Activated naive CD4-positive, alpha-beta T cell treated with anti-CD3 and anti-CD28 coated beads, Interleukin-2, amount 10 ng/mL, durations not matched to agents 7 days and 5 days (primary cell): ENCODE measurements around the gene FOXB1.

Experiments
- CTCF ChIA-PET: fragments of 350-600 bp; sonication (Branson Sonifier 250); formaldehyde crosslinking; loops from one replicate; lab custom pipeline; 2021; ENCODE audit warnings: antibody characterized with exemption; lab: Charles Lee
- DNase-seq: peaks from one replicate; pipeline ENCODE4 v3.0.0-alpha.2; 2020
- H3K27ac Mint-ChIP-seq: one replicate; pipeline ENCODE4 v1.8.0; 2021; ENCODE audit warnings: mild to moderate bottlenecking, moderate library complexity, mixed read lengths
- H3K27me3 Mint-ChIP-seq: one replicate; pipeline ENCODE4 v1.8.0; 2021; ENCODE audit warnings: mild to moderate bottlenecking, mixed read lengths
- H3K36me3 Mint-ChIP-seq: one replicate; pipeline ENCODE4 v1.8.0; 2021; ENCODE audit warnings: mixed read lengths
- H3K4me1 Mint-ChIP-seq: one replicate; pipeline ENCODE4 v1.8.0; 2021; ENCODE audit warnings: mixed read lengths
- H3K4me3 Mint-ChIP-seq: one replicate; pipeline ENCODE4 v1.8.0; 2021; ENCODE audit warnings: mild to moderate bottlenecking, moderate library complexity, mixed read lengths
- H3K9me3 Mint-ChIP-seq: one replicate; pipeline ENCODE4 v1.8.0; 2021; ENCODE audit warnings: mixed read lengths

Gene FOXB1

DNA sequence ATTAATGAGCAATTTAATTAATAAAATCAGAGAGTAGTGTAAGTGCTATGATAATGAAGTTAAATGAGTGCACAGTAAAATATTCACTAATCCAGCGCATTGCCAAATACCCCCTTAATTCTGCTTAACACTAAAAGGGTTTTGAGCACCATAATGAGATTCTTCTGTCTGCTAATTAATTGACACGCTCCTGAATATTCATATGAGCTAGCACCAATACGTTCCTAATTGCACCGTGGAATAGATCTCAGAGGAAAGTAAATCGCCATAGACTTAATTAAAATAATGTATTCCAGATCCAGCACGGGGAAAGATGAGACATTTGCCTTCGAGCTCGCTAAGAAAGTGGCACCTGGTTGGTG is 9.6 kb upstream of the FOXB1 start:
- H3K27me3 Mint-ChIP-seq: peaks cover 92% of the 10 kb centered on the region
- H3K27ac Mint-ChIP-seq: peak overlapping the region; percentile 71
- no peaks in the 10 kb centered on the region for H3K9me3 Mint-ChIP-seq
- CTCF ChIA-PET: interaction anchor here (0.7 to 3.8 kb wide), 6 partner anchors 9 to 304 kb away, joined by 3 to 30 read pairs (median 3); partner anchors contain the start of gene FOXB1
- no peak for DNase-seq
- peak overlapping the region; percentile 1 for H3K4me3 Mint-ChIP-seq
- peaks cover 10% of the 10 kb centered on the region for H3K36me3 Mint-ChIP-seq
- H3K4me1 Mint-ChIP-seq: peaks cover 53% of the 10 kb centered on the region

DNA sequence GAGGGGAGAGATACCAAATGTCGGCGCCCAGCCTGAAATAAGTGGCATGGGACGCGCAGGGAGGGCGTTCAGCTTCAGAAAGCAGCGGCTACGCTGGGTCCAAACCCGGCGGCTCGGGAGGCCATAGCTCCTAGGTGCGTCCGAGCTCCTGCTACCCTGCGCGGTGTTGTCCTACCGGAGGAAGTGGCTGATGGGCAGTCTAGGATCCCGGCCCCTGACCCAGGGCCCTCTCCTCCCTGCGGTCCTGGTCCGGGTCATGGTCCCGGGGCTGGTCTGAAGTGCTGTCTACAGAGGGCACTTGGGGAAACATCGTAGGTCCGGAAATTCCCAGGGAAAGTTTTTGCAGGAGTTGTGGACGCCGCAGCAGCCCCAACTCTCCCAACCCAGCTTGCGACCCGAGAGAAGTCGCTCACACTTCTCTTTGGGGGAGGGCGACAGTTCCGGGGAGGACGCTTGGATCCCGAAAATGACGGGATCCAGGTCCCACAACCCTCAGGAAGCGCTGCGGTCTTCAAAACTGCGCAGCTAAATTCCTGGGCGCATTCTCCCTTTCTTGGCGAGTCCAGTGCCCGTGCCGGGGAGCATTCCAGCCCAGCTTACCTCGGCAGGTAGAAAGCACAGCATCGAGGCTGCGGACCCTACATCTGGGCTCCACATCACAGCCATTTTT is 9.1 kb upstream of the FOXB1 start:
- Mint-ChIP-seq H3K4me1 (peaks cover 56% of the 10 kb centered on the region), H3K36me3 (peaks cover 10% of the 10 kb centered on the region), H3K27ac (peak overlapping the region; percentile 71), H3K27me3 (peaks cover 97% of the 10 kb centered on the region), H3K9me3 (no peaks in the 10 kb centered on the region), H3K4me3 (peak overlapping the region; percentile 1)
- CTCF ChIA-PET: interaction anchor here (0.7 to 3.8 kb wide), 6 partner anchors 9 to 304 kb away, joined by 3 to 30 read pairs (median 3); partner anchors contain the start of gene FOXB1
- no peak for DNase-seq

DNA sequence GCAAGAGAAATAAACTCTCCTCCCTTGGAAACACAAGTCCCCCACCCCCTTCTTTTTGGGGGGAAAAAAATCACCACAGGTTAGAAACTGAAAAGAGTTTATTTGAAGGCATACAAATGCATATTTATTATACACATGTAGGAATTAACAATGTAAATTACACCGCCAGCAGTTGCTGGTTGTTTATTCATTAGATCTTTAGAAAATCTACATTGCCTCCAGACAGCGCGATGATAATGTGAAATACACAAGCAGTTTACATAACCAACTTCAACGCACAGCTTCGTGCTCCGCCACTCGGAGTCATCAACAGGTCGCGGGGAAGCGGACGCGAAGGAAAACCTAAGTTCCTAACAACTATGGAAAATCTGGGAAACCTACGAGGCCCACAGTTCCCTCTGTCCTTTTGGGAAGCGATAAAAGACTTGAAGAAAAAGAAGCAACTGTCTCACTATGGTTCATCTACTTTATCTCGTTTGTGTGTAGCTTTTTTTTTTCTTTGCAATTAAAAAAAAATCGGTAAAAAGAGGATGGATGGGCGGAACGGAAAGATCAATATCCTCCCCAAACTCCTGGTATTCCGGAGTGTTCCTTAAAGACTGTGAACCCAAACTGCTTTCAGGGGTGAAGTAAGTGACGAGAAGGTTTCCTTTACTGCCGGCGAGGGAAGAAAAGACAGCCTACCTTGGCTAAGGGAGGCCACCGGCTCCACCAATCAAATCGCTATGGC is 8.4 kb upstream of the FOXB1 start:
- H3K36me3 Mint-ChIP-seq: peaks cover 15% of the 10 kb centered on the region
- H3K4me1 Mint-ChIP-seq: peaks cover 63% of the 10 kb centered on the region
- H3K27me3 Mint-ChIP-seq: peaks cover 98% of the 10 kb centered on the region
- peak overlapping the region; percentile 65 for H3K27ac Mint-ChIP-seq
- CTCF ChIA-PET: interaction anchor here (0.7 to 4.2 kb wide), 6 partner anchors 8 to 305 kb away, joined by 3 to 30 read pairs (median 6); partner anchors contain the start of gene FOXB1
- no peak for DNase-seq
- H3K9me3 Mint-ChIP-seq: no peaks in the 10 kb centered on the region
- H3K4me3 Mint-ChIP-seq: peak overlapping the region; percentile 77

DNA sequence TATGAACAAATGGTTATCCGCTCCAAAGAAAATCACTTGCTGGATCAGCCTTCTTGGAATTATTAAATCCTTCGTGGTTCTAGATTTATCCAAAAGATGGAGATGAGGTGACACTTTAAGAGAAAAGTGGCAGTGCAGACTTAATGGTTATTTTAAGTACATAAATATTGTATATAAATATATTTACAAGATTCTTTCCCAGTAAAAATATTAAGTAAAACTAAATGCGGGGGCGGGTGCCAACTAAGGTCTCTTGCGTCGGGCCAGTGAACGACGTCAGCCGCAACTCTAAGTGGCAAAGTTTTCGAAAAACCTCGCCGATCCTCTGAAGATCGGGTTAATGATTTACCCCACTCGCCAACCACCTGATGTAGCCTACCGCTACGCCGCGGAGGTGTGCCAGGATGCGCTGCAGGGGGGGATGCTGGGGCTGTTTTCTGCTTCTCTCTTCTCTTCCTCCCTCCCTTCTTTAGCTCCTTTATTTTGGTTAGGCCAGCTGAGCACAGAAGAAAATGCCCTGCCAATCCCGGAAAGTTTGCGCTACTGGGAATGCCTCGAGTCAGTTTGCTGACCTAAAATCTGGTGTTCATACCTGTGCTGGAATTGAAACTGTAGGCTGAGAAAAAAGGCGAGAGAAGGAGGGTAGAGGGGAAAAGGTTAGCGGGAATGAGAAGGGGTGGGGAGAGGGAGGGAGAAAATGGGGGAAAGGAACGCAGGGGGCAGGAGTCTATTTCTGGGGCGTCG is 7.6 kb upstream of the FOXB1 start:
- DNase-seq: no peak
- peaks cover 3% of the 10 kb centered on the region for H3K9me3 Mint-ChIP-seq
- H3K27me3 Mint-ChIP-seq: peaks cover 100% of the 10 kb centered on the region
- peaks cover 71% of the 10 kb centered on the region for H3K4me1 Mint-ChIP-seq
- CTCF ChIA-PET: interaction anchor here (1.0 to 4.2 kb wide), 7 partner anchors 8 to 329 kb away, joined by 3 to 26 read pairs (median 4); partner anchors contain the start of gene FOXB1
- peak overlapping the region; percentile 77 for H3K4me3 Mint-ChIP-seq
- peak overlapping the region; percentile 65 for H3K27ac Mint-ChIP-seq
- H3K36me3 Mint-ChIP-seq: peaks cover 18% of the 10 kb centered on the region

DNA sequence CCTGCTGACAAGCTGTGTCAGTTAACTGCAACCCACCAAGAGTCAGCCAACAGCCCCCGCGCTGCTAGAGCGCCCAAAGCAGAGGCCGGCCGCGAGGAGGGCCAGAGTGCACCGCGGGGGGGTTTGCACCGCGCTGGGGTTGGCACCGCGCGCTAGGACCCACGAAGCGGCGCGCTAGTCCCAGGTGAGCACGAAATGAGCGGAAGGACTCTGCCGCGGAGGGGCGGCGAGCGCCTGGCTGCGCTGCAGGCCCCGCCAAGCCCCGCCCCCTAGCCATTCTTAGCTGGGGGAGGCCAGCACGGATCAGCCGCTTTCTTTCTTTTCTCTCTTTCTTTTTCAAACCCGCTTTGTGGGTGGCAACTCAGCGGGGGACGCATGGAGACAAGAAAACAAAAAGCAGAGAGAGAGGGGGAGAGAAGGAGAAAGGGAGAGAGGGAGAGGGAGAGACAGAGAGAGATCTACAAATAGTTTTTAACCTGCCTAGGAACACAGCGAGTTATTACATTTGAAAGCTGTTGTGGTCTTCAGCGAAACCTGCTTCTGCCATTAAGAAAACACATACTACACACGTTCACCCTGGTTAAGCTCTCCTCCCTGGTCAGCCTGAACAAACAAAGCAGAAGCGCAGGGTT is 6.9 kb upstream of the FOXB1 start:
- peaks cover 21% of the 10 kb centered on the region for H3K36me3 Mint-ChIP-seq

DNA sequence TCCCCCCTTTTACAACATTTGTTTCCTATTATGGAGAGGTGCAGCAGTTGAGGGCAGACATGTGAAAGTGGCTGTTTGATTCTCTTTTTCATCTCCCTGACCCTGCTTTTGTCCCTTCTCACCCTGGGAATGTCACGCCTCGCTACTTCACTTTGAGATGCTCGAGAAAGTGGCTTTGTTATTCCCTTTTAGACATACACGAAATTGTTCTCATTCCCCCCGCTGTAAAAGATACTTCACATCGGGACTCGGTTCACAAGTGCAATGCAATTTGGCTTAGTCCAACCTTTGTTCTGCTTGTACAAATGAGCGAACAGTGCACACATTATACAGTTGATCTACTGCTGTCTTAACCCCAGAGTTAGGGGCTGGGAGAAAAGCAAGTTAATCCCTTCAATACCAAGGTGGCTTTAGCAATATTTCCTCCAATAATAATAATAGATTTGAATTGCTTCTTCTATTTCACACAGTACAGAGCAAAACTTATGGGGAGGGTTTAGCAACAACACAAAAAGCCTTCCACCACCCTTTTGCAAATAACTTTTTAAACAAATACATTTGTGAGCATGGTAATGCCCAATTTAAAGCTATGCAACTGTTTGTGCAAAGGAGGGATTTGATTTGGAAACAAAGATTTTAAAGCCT is 5.7 kb upstream of the FOXB1 start:
- peaks cover 4% of the 10 kb centered on the region for H3K9me3 Mint-ChIP-seq
- no peak for DNase-seq
- peaks cover 86% of the 10 kb centered on the region for H3K4me1 Mint-ChIP-seq
- H3K36me3 Mint-ChIP-seq: peaks cover 28% of the 10 kb centered on the region
- H3K4me3 Mint-ChIP-seq: no peak overlapping the region
- H3K27ac Mint-ChIP-seq: peak overlapping the region; percentile 8
- CTCF ChIA-PET: interaction anchor here (1.2 to 4.2 kb wide), 5 partner anchors 31 to 328 kb away, joined by 3 to 26 read pairs (median 4); no protein-coding TSS in a partner anchor
- H3K27me3 Mint-ChIP-seq: peaks cover 100% of the 10 kb centered on the region

More for the DNA sequence above, 6.9 kb upstream of the FOXB1 start:
- H3K27ac Mint-ChIP-seq: peak overlapping the region; percentile 65
- peak overlapping the region; percentile 77 for H3K4me3 Mint-ChIP-seq
- CTCF ChIA-PET: interaction anchor here (0.6 to 4.2 kb wide), 13 partner anchors 21 to 330 kb away, joined by 3 to 26 read pairs (median 4); no protein-coding TSS in a partner anchor
- H3K4me1 Mint-ChIP-seq: peaks cover 76% of the 10 kb centered on the region
- H3K27me3 Mint-ChIP-seq: peaks cover 100% of the 10 kb centered on the region
- H3K9me3 Mint-ChIP-seq: peaks cover 3% of the 10 kb centered on the region
- DNase-seq: peak; percentile 85

DNA sequence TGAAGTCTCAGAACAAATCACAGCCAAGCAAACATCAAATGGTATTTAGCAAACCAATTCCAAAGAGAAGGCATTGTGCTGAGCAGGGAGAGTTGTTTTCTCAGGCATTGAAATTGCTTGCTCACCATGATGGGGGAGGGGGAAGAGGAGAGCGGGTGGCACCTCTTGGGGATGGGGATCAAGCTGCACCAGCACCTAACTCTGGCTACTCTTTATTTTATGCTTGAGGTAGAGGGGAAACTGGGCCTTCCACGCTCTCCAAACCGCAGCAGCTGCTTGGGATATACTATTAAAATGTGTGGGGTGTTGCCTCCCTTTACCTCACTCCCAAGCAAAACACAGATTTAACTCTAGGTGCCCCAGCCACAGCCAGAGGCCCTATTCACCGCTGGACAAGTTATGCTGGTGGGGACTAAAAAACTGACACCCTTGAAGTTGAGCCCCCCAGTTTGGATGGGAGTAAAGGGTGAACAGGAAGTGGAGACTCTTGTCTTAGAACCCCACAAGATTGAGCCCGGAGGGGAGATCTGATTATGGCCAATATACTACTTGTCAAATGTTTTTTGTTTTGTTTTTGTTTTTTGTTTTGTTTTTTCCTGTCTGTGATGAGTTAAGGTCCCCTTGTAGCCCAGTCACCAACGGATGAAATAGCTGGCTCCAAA is 5.0 kb upstream of the FOXB1 start:
- no peak for DNase-seq
- H3K27me3 Mint-ChIP-seq: peaks cover 100% of the 10 kb centered on the region
- peak overlapping the region; percentile 36 for H3K4me3 Mint-ChIP-seq
- peak overlapping the region; percentile 73 for H3K27ac Mint-ChIP-seq
- H3K4me1 Mint-ChIP-seq: peaks cover 89% of the 10 kb centered on the region
- H3K9me3 Mint-ChIP-seq: peaks cover 4% of the 10 kb centered on the region
- peaks cover 29% of the 10 kb centered on the region for H3K36me3 Mint-ChIP-seq
- CTCF ChIA-PET: interaction anchor here (4.2 kb wide), 1 partner anchor 81 kb away, joined by 26 read pairs; no protein-coding TSS in a partner anchor

DNA sequence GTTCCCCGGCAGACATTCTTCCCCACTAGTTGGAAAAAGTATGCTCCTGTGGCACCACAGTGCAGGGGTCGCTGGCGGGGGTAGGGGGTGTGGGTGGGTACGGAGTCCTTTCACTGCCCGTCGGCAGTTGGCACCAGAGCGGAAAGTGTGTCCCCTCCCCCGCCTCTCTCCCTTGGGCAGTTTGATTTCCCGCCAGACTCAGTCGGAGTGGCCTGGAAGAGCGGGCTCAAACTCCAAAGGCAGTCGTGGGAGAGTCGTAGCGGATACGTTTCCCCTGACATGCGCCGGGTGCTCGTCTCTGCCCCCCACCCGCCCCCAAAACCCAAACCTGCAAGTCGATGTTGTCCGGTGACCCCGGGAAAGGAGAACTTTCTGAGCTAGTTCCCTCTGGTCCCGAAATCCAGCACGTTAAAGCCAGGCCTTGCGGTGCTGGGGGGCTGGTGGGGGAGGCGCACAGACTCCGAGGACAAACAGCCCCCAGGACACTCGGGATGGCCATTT is 4.4 kb upstream of the FOXB1 start:
- CTCF ChIA-PET: interaction anchor here (4.2 kb wide), 1 partner anchor 82 kb away, joined by 26 read pairs; no protein-coding TSS in a partner anchor
- Mint-ChIP-seq H3K27me3 (peaks cover 100% of the 10 kb centered on the region), H3K27ac (peak overlapping the region; percentile 73), H3K9me3 (peaks cover 4% of the 10 kb centered on the region), H3K4me3 (peak overlapping the region; percentile 36), H3K36me3 (peaks cover 27% of the 10 kb centered on the region), H3K4me1 (peaks cover 87% of the 10 kb centered on the region)
- DNase-seq: no peak

DNA sequence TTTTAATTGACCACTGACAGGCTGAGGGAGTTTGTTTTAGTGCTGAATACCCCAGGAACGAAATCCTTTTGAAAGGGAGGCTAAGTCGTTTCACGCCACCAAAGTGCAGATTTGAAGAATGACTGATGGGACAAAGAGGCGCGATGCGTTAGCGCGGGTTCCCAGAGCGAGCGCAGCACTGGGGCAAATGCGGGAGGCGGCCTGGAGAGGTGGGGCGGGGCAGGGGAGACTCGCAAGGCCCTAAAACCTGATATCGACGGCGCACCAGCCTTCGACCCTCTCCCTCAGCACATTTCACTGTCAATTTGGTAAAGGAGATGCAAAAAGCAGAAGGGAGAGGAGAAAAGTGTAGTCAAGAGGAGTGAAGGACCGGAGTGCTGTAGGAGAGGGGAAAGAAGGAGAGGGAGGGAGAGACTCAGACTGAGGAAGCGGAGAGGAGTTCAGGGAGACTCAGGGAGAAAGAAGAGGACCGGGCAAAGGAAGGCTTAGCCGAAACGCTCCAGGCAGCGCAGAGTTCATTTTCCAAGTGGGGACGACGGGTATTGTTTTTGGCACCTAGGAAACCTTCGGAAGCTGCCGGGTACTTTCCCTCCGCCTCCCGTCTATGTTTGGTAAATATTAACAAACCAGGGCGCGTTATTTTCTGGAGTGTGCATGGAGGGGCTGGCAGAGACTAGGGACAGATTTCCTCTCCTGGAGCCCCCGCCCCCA is 3.8 kb upstream of the FOXB1 start:
- peak; percentile 26 for DNase-seq
- Mint-ChIP-seq H3K27me3 (peaks cover 100% of the 10 kb centered on the region), H3K4me3 (peak overlapping the region; percentile 26), H3K9me3 (peaks cover 4% of the 10 kb centered on the region), H3K4me1 (peaks cover 87% of the 10 kb centered on the region), H3K27ac (peak overlapping the region; percentile 72), H3K36me3 (peaks cover 26% of the 10 kb centered on the region)
- CTCF ChIA-PET: interaction anchor here (4.2 kb wide), 1 partner anchor 83 kb away, joined by 26 read pairs; no protein-coding TSS in a partner anchor

DNA sequence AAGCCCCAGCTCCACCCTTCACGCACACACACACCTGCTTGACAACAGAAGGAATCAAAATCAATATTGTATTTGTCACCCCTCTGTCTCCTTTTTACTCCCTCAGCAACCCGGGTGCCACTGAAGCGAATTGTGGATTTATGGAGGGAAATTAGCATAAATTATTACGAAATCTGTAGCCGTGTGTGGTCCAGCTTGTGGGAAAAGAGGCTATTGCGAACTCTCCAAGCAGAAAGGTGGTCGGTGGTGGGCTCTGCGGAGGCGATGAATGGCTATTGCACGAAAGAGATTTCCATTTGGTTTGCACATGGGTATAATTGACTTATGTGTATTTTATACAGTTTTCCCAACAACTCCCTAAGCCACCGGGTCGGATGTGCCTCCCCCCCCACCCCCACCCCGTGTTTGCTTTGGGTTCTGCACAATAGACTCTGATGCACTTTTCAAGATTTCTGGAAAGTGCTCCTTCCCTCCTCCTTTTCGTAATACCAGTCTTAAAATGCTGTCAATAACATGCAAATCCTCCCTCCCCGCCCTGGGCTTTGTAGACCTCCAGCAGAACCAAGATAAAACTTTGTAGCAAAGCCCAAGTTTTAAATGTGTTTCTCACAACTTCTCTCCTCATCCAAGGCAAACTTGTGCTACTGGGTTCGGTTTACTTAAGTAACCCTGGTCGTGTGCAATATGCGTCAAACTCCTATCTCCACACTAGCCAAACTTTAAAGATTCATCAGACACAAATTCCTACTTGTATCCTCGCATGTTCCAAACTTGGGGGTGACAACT is 3.1 kb upstream of the FOXB1 start:
- Mint-ChIP-seq H3K4me1 (peaks cover 87% of the 10 kb centered on the region), H3K36me3 (peaks cover 31% of the 10 kb centered on the region), H3K9me3 (peaks cover 4% of the 10 kb centered on the region), H3K4me3 (peak overlapping the region; percentile 29), H3K27me3 (peaks cover 100% of the 10 kb centered on the region), H3K27ac (peak overlapping the region; percentile 72)
- no peak for DNase-seq
- CTCF ChIA-PET: no interaction called here
